Measurements from ENCODE around the gene FLRT2.

- TF ChIP-seq CTCF (IDR thresholded peaks at IDR 0.05) (no peak), POLR2A (IDR thresholded peaks at IDR 0.05) (no peak)
Measured at GRCh38 chr14:85578357-85578756, 48.4 kb downstream of the FLRT2 start.
